Thyroid gland (tissue), 4 donors: ENCODE data around the gene AHI1.

Experiments used
- CTCF ChIP-seq, 6 experiments: fragments of 200-600 bp in 3 of 6; fragments of 450-650 bp in 3 of 6; sonication (generic) in 3 of 6; IDR thresholded peaks; one replicate each; pipeline ENCODE4 v1.5.1; 2016 to 2019; ENCODE audit warnings: antibody characterized with exemption in 6 of 6, mild to moderate bottlenecking in 2 of 6, inconsistent platforms in 1 of 6, moderate library complexity in 1 of 6
- POLR2A ChIP-seq, 2 donors: fragments of 450-650 bp; IDR thresholded peaks; one replicate each; pipeline ENCODE4 v1.6.1; 2017; ENCODE audit warnings: antibody characterized with exemption in 2 of 2, mild to moderate bottlenecking in 2 of 2, moderate library complexity in 1 of 2

GRCh38 chr6:135306740-135307420 is 190.7 kb downstream of the AHI1 start:
- no peak for TF ChIP-seq CTCF (IDR thresholded peaks at IDR 0.05)
- TF ChIP-seq POLR2A (IDR thresholded peaks at IDR 0.05) = no peak
